Activated CD8-positive, alpha-beta memory T cell treated with anti-CD3 and anti-CD28 coated beads for 36 hours (primary cell): ENCODE results near the gene CLSTN1. TPM values are rescaled to one million over a fixed set of nuclear protein-coding genes. Genes with fewer than 3 reads are reported as not detected.

Experiments
- CTCF ChIA-PET: fragments of 350-600 bp; sonication (Branson Sonifier 250); formaldehyde crosslinking; loops from one replicate; lab custom pipeline; 2021; ENCODE audit warnings: antibody characterized with exemption; lab: Charles Lee
- POLR2A ChIA-PET: fragments of 350-600 bp; sonication (Branson Sonifier 250); formaldehyde crosslinking; loops from one replicate; lab custom pipeline; 2021; ENCODE audit warnings: antibody characterized with exemption; lab: Charles Lee
- total RNA-seq, 2 experiments: library from RNA; stranded (reverse); gene quantifications; one replicate each; pipeline ENCODE4 v1.2.3, GENCODE V29; 2021

CLSTN1 gene
- total RNA-seq, 2 experiments from 2014 or later: 38.8 to 40.8 TPM

- ChIA-PET CTCF (interaction anchor here (0.9 to 1.4 kb wide), 2 partner anchors 9 to 14 kb away, joined by 3 read pairs; no protein-coding TSS in a partner anchor), POLR2A (no interaction called here)
These were observed 31.4 kb upstream of the CLSTN1 start for GRCh38 chr1:9855186-9855585.

GRCh38 chr1:9853249-9853595 lies 29.5 kb upstream of the CLSTN1 start:
- ChIA-PET CTCF (interaction anchor here (1.0 to 1.2 kb wide), 2 partner anchors 68 to 226 kb away, joined by 3 to 4 read pairs; no protein-coding TSS in a partner anchor), POLR2A (no interaction called here)

GRCh38 chr1:9852410-9853248 lies 28.9 kb upstream of the CLSTN1 start:
- CTCF ChIA-PET: interaction anchor here (1.0 to 1.2 kb wide), 2 partner anchors 68 to 226 kb away, joined by 3 to 4 read pairs; no protein-coding TSS in a partner anchor

GRCh38 chr1:9852004-9852403 lies 28.2 kb upstream of the CLSTN1 start:
- CTCF ChIA-PET: no interaction called here
- POLR2A ChIA-PET: no interaction called here

More at GRCh38 chr1:9852410-9853248, 28.9 kb upstream of the CLSTN1 start:
- POLR2A ChIA-PET: no interaction called here

- CTCF ChIA-PET: interaction anchor here (0.6 kb wide), 2 partner anchors 100 to 154 kb away, joined by 3 read pairs; no protein-coding TSS in a partner anchor
- POLR2A ChIA-PET: interaction anchor here (0.5 to 1.2 kb wide), 2 partner anchors 50 to 121 kb away, joined by 3 read pairs; no protein-coding TSS in a partner anchor
These were observed 26.8 kb upstream of the CLSTN1 start for GRCh38 chr1:9850442-9851162.

GRCh38 chr1:9849691-9850441 lies 26.1 kb upstream of the CLSTN1 start:
- CTCF ChIA-PET: interaction anchor here (0.6 kb wide), 2 partner anchors 101 to 154 kb away, joined by 3 read pairs; no protein-coding TSS in a partner anchor
- POLR2A ChIA-PET: interaction anchor here (0.5 to 1.2 kb wide), 2 partner anchors 50 to 121 kb away, joined by 3 read pairs; no protein-coding TSS in a partner anchor

GRCh38 chr1:9848022-9848421 lies 24.3 kb upstream of the CLSTN1 start:
- POLR2A ChIA-PET: interaction anchor here (0.6 kb wide), 1 partner anchor 272 kb away, joined by 3 read pairs; no protein-coding TSS in a partner anchor
- CTCF ChIA-PET: no interaction called here

- POLR2A ChIA-PET: interaction anchor here (0.6 kb wide), 1 partner anchor 271 kb away, joined by 3 read pairs; no protein-coding TSS in a partner anchor
- CTCF ChIA-PET: no interaction called here
These were observed 23.5 kb upstream of the CLSTN1 start for GRCh38 chr1:9847269-9847668.

GRCh38 chr1:9846611-9847171 lies 22.9 kb upstream of the CLSTN1 start:
- ChIA-PET POLR2A (no interaction called here), CTCF (no interaction called here)

GRCh38 chr1:9845914-9846313 lies 22.1 kb upstream of the CLSTN1 start:
- POLR2A ChIA-PET: no interaction called here
- CTCF ChIA-PET: no interaction called here

- ChIA-PET CTCF (no interaction called here), POLR2A (interaction anchor here (0.6 kb wide), 1 partner anchor 172 kb away, joined by 5 read pairs; no protein-coding TSS in a partner anchor)
These were observed 21.0 kb upstream of the CLSTN1 start for GRCh38 chr1:9844756-9845155.

GRCh38 chr1:9844106-9844505 lies 20.3 kb upstream of the CLSTN1 start:
- ChIA-PET CTCF (interaction anchor here (0.6 to 0.9 kb wide), 2 partner anchors 24 to 59 kb away, joined by 3 read pairs; no protein-coding TSS in a partner anchor), POLR2A (interaction anchor here (0.6 kb wide), 1 partner anchor 173 kb away, joined by 5 read pairs; no protein-coding TSS in a partner anchor)

GRCh38 chr1:9843576-9843945 lies 19.8 kb upstream of the CLSTN1 start:
- ChIA-PET POLR2A (no interaction called here), CTCF (interaction anchor here (0.6 to 0.9 kb wide), 3 partner anchors 25 to 273 kb away, joined by 3 read pairs; no protein-coding TSS in a partner anchor)

- POLR2A ChIA-PET: no interaction called here
- CTCF ChIA-PET: interaction anchor here (0.8 to 0.9 kb wide), 2 partner anchors 25 to 273 kb away, joined by 3 read pairs; no protein-coding TSS in a partner anchor
These were observed 19.2 kb upstream of the CLSTN1 start for GRCh38 chr1:9842781-9843575.

GRCh38 chr1:9842073-9842711 lies 18.4 kb upstream of the CLSTN1 start:
- POLR2A ChIA-PET: no interaction called here
- CTCF ChIA-PET: no interaction called here

GRCh38 chr1:9841460-9841859 lies 17.7 kb upstream of the CLSTN1 start:
- CTCF ChIA-PET: no interaction called here
- POLR2A ChIA-PET: no interaction called here

- POLR2A ChIA-PET: no interaction called here
- CTCF ChIA-PET: interaction anchor here (1.9 kb wide), 1 partner anchor 28 kb away, joined by 3 read pairs; no protein-coding TSS in a partner anchor
These were observed 16.4 kb upstream of the CLSTN1 start for GRCh38 chr1:9840176-9840575.
